Right ventricle myocardium superior (tissue), 1 donor: ENCODE measurements around the gene BDNF. TPM values are rescaled to one million over a fixed set of nuclear protein-coding genes. Genes with fewer than 3 reads are reported as not detected.
"Not testable (repeated sequence)": the region's sequence is repeated elsewhere in the genome, so short reads cannot be mapped to it uniquely, and the experiment has no call there.

Experiments used
- ATAC-seq: fragments of 200-7000 bp; cut with Tn5 transposase; one replicate; pipeline ENCODE4 v1.9.1; 2020; ENCODE audit warnings: mild to moderate bottlenecking; ENCODE audit not compliant: poor library complexity
- DNase-seq: peaks from one replicate; pipeline ENCODE4 v3.0.0-alpha.2; 2020
- intact Hi-C: fragments of 100-400 bp; cut with DNase I; formaldehyde crosslinking; loops from one replicate; pipeline ENCODE4 v1.11.2; 2022
- total RNA-seq: library from RNA; stranded (reverse); fragmentation: NEBNext Ultra II Directional; extraction: Animal tissue kit (Norgen Biotek cat#: 25700); gene quantifications from one replicate; pipeline ENCODE4 v1.2.1, GENCODE V29; 2021
- donor health status: DM: no; HTN: yes; CAD: no; lungs with severe emphysema.

Gene BDNF
- total RNA-seq, 1 donor from 2014 or later = 4.0 TPM

DNA sequence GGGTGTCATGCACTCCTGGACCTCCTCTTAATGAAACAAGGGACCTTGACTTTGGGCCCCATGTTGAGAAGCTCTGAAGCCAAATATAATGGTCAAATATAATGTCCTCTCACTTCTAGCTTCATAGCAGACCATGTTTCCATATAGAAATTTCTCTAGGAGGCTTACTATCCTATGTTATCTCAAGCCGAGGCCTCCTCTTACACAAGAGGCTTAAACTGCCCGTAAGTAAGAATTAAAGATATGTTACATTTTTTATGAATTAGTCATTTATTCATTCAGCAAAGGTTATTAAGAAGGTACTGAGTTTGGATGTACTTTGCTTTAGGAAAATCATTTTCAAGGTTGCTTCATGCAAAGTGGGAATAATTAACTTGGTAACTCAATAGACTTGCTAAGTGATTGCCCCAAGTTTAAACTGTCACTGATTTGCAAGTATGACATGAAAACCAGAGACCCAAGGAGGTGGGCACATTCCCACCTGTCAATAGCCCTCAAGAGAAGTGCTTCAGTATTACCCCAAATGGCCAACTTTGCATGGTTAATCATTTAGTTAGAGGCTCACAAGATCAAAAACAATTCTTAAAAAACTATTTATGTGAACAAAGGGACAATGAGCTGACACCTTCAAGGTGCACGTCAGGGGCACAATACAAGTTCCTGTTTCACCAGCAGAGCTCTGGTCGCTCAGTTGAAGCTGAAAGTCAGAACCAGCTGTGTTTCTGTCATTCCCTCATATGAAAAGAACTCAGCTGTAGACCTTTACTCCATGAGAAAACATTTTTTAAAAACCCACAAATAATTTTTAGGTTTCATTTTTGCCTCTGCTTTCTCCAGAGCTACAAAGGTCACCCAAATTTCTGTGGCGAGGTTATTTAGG lies 20.9 kb downstream of the BDNF start:
- ATAC-seq = no peak
- intact Hi-C loops = no loop called here
- no peak for DNase-seq

DNA sequence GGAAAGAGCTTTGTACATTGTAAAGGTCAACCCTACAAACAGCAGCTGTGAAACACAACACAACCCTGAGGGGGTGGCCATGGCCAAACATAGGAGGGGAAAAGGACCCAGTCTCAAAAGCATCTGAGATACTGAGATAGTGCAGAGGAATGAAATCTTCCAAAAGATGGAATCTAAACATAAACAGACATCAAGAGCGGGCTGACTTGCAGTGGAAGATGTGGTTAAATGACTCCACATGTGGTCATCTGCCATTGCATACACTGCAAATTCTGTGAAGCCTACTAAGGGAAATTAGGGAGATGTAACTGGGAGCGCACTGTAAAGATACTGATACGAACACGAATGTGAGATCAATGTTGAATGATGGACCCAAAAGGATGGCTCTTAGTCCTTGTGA lies 22.0 kb downstream of the BDNF start:
- ATAC-seq = no peak
- no peak for DNase-seq
- intact Hi-C loops = no loop called here

DNA sequence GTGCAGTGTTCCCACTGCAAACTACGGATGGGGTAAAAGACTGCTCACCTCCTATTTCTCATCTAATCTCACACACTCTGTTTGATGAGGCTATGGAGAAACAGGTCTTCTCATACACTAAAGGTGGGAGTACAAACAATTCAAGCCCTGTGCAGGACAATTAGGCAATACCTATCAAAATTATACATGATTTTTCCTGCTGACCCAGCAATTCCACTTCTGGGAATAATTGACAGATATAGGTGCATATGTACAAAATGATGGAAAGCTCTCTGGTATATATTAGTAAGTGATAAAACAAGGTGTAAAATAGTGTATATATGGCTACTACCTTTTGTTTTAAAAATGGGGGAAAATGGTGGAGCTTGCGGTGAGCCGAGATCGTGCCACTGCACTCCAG lies 23.1 kb downstream of the BDNF start:
- ATAC-seq = no peak
- intact Hi-C loops = no loop called here

GRCh38 chr11:27673979-27674663 lies 26.1 kb downstream of the BDNF start:
- intact Hi-C loops = no loop called here
- ATAC-seq (no peak), DNase-seq (no peak)

More for the DNA sequence above, 23.1 kb downstream of the BDNF start:
- no peak for DNase-seq

DNA sequence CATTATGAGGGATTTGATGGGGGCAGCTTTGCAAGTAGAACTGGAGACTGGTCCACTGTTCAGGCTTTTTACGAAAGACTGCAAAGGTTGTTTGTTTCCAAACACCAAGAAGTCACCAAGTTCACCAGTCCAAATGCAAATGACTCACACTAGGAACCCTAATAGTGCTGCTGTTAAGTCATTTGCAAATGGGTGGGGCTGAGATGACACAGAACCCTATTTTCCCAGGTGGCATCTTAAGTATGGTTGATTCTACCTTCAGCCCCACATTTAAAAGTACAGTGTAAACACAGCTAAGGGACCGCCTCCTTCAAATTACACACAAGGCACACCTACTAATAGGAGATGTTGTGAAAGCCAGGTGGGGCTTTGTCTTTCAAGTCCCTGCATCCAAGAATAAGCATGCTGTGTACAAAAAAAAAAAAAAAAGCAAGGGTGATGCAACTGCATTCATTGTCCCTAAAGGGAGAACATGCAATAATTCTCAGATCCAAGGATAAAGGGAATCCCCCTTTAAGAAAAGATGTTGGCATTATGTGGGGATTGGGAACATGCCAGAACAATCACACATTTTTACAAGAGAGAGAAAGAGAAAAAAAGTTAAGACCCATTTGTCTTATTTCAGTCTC lies 27.3 kb downstream of the BDNF start:
- ATAC-seq = no peak
- no peak for DNase-seq
- intact Hi-C loops = no loop called here

GRCh38 chr11:27665508-27666101 lies 34.6 kb downstream of the BDNF start:
- ATAC-seq, intact Hi-C loops, DNase-seq: not testable (repeated sequence)

GRCh38 chr11:27663326-27663725 lies 36.9 kb downstream of the BDNF start:
- DNase-seq (no peak), ATAC-seq (no peak)

DNA sequence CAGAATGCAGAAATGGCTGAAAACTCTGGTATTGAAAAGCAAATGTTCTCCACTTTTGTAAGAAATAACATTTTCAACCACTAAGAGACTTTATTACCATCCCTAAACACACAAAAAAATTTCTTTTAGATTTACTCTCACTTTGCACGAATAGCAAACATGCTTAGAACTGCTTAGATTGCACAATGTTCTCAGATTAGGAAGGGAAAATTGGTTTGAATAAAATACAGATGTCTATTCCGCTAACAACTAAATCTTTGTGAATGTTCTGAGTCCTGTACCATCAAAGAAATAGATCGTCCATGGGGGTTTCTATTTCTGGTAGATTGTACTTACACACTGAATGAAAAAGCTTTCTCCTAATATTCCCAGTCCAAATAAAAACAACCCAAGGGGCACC lies 40.1 kb downstream of the BDNF start:
- ATAC-seq = no peak
- DNase-seq = no peak
- intact Hi-C loops = no loop called here

More at GRCh38 chr11:27663326-27663725, 36.9 kb downstream of the BDNF start:
- intact Hi-C loops = no loop called here

GRCh38 chr11:27658535-27659236 lies 41.6 kb downstream of the BDNF start:
- intact Hi-C loops = no loop called here

DNA sequence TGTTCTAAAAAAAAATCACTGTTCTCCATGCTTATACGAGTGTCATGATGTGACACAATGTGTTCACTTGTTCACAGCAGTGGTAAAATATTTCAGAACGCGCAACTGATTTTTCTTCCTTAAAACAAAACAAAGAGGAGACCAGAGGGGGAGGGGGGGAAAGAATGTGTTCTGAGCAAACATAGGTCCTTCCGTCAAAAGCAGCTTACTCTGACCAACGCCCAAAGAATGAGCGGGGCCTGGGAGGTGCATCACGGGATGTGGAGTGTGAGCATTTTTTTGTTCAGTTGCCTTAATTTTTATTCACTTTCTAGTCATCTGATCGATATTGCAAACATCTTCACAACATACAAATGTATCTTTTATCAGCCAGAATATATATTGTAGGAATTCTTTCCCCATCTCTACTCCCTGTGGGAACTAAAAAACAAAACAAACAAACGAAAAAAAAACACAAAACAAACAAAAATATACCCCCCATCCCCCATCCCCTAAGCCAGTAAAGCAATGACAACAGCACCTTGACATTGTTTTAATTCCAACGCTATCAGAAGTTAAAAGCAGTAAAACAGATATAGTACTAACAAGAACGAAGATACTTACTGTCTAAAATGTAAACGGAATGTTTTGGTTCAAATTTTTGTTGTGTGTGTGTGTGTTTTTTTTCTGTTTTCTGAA lies 43.3 kb downstream of the BDNF start:
- intact Hi-C loops = no loop called here
- ATAC-seq (no peak), DNase-seq (no peak)

More at GRCh38 chr11:27658535-27659236, 41.6 kb downstream of the BDNF start:
- DNase-seq (no peak), ATAC-seq (no peak)

DNA sequence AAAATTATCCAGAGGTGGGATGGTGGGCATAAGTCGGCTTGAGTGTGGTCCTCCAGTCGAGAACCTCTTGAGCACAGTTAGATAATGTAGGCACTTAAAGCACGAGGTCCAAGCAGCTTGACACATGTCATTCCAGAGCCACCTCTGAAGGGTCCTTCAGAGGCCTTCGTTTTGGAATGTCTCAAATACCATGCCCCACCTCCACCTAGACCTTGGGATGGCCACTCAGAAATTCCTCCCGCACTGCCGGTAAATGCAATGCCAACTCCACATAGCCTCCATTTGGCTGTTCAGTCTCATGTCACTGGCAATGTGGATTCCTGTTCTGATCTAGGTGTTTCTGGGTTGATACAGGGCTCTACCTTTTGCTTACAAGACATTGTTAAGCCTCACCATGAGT lies 43.9 kb downstream of the BDNF start:
- ATAC-seq (no peak), DNase-seq (no peak)
- intact Hi-C loops = no loop called here

GRCh38 chr11:27653990-27654758 lies 46.1 kb downstream of the BDNF start:
- ATAC-seq = no peak
- DNase-seq = no peak
- intact Hi-C loops = no loop called here

DNA sequence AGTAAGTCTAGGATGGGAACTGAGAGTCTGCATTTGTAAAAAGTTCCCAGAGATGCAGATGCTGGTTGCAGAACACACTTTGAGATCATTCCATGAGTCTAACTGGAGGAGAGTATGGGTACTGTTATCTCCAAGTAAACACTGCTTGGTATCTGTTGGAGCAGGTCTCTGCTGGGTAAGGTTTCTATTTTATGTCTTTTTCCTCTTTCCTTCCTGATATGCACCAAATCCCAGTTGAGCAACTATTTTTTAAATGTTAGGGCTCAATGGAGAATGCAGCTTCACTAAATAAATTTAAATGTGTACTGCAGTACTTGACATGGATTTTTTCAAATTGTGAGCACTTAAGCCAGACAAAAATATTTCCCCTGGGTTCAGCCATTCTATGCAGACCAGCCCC lies 48.5 kb downstream of the BDNF start:
- intact Hi-C loops = no loop called here
- no peak for DNase-seq
- no peak for ATAC-seq

GRCh38 chr11:27650988-27651387 lies 49.3 kb downstream of the BDNF start:
- ATAC-seq = no peak
- DNase-seq = no peak
- intact Hi-C loops = no loop called here

DNA sequence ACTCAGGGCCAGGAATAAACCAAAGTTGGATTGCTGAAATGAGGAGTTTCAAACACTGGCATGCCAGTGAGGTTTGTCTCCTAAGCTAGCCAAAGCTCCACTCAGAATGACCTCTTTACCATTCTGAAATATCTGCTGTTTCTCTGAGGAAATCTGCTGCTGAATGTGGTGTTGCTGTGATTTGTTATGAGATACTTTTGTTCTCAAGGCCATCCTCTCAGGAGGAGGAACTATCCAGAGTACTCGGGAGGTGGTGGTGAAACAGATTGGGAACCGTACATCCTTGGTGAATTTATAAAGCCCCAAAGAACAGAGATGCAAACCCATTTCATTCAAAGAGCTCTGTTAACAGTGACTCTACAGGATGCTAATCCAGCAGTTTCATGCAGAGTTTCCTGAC lies 50.5 kb downstream of the BDNF start:
- DNase-seq (no peak), ATAC-seq (no peak)
- intact Hi-C loops = no loop called here

DNA sequence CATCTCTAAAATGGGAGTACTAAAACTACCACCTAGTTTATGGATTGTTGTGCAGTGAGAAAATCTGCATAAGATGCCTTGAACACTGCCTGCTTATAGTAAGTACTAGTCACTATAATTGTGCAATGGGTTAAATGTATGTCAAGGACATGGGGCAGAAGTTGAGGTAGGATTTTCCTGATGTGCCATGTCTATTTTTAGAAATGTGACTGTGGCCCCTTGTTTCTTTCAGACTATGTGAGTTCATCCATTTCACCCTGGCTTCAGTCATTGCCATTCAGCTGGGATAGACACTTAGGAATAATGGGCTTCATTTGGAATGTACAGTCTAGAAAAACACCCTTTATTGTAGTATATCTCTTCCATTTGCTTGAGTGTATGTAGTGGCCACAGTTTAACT lies 51.4 kb downstream of the BDNF start:
- intact Hi-C loops = no loop called here
- no peak for ATAC-seq

DNA sequence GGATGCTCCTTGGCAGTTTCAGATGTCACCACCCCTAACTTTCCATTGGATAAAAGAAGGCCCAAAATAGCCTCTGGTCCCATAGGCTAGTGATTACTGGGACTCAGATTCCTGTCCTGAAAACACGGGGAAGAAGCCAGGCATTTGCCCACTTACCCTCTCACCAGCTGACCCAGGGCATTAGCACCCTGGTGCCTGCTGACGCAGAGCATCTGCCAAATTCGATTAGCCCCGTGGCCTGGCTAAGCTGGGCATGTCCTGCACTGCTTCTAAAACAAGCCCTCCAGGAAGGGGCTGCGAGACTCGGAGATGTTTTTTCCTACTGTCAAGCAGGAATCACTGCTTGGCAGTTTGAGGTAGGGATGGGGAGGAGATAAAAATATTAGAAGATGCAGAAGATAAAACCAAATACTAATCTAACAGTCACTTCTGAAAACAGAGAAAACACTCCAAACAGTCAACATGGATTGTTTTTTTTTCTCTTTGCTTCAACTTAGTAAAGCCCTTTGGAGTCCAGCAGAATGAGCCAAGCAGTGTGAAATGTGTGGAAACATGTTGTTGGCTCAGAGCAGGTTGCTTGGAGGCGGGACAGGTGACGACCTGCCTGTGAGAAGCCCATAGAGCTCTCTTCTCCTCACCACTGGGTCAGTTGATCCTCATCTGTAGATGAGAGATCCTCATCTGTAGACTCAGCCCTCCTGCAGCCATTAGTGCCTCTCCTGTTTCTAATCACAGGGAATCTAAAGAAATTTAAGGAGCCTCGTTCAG lies 54.0 kb downstream of the BDNF start:
- intact Hi-C loops = no loop called here
- ATAC-seq = peak; percentile 88

More for the DNA sequence above, 51.4 kb downstream of the BDNF start:
- DNase-seq = no peak

More for the DNA sequence above, 54.0 kb downstream of the BDNF start:
- peak; percentile 55 for DNase-seq
